Frontal cortex (tissue), 4 donors: ENCODE results near the gene STMP1. TPM values are rescaled to one million over a fixed set of nuclear protein-coding genes. Genes with fewer than 3 reads are reported as not detected.

Experiments used
- DNase-seq, 2 donors: peaks; one replicate each; pipeline ENCODE4 v3.0.0; 2012; ENCODE audit warnings: low spot score in 2 of 2
- FAIRE-seq: peaks from 2 replicates; lab custom pipeline; 2012; peaks lifted over from hg19 to GRCh38; lab: Jason Lieb, UNC
- small RNA-seq: library from RNA; depleted of rRNA; stranded (forward); fragments of <200 nt; gene quantifications from one replicate; pipeline ENCODE3, GENCODE V24; 2014
- total RNA-seq: library from RNA; depleted of rRNA; stranded (reverse); fragments of >200 nt; gene quantifications from one replicate; pipeline ENCODE4 v1.2.3, GENCODE V29; 2014
- donor health status: control.
- donor health status: control.
- donor health status: control.

The STMP1 gene
- total RNA-seq, 1 donor from 2014 or later = 19.2 TPM

DNA sequence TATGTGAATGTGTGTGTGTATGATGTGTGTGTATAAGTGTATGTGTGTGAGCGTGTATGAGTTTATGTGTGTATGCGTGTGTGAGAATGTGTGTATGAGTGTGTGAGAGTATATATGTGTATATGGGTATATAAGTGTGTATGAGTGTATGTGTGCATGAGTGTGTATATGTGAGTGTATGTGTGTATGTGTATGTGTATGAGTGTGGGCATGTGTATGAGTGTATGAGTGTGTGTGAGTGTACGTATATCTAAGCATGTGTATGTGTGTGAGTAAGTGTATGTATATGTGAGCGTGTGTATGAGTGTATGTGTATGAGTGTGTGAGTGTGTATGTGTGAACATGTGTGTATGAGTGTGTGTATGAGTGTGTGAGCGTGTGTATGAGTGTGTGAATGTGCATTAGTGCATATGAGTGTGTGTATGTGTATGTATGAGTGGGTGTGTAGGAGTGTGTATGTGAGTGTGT is 52.8 kb downstream of the STMP1 start:
- no peak for FAIRE-seq
- DNase-seq = no peak

DNA sequence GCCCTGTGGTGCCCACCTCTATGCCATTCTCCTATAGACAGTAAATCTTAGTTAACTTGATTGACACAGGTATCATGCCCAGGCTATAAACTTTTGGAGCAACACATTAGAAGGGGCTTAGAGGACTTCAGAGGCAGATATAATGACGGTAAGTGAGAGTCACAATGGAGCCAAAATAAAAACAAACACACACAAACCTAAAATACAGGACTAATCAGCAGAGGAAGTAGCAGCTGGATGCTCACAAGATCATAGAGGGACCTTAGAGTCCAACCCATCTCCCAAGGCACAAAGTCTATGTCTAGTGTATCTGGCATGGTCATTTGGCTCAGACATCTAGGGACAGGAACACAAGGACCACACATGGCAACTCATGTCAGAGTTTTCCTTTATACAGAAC is 53.4 kb downstream of the STMP1 start:
- no peak for DNase-seq
- no peak for FAIRE-seq

- DNase-seq (no peak), FAIRE-seq (no peak)
Observed at GRCh38 chr7:135716677-135717238, 54.4 kb downstream of the STMP1 start.

GRCh38 chr7:135717693-135718092 is 55.4 kb downstream of the STMP1 start:
- FAIRE-seq (no peak), DNase-seq (no peak)

- FAIRE-seq (no peak), DNase-seq (no peak)
Observed at GRCh38 chr7:135718219-135718618, 55.9 kb downstream of the STMP1 start.

GRCh38 chr7:135718794-135719437 is 56.6 kb downstream of the STMP1 start:
- DNase-seq (no peak), FAIRE-seq (no peak)

DNA sequence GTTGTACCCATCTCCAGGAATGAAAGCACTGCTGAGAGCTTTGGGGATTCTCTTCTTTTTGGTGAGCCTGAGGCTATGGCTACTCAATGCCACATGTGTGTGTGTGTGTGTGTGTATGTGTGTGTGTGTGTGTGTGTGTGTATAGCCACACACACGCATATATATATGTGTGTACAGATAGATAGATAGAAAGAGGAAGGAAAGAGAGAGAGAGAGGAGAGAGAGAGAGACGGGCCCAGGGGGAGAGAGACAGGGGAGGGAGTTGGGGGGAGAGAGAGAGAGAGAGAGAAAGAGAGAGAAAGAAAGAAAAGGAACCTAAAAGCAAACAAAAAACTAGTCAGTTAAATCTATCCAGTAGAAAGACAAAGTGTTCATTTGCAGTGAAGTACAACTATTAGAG is 57.4 kb downstream of the STMP1 start:
- FAIRE-seq (no peak), DNase-seq (no peak)

GRCh38 chr7:135721198-135721820 is 59.0 kb downstream of the STMP1 start:
- no peak for DNase-seq

GRCh38 chr7:135723411-135723810 is 61.1 kb downstream of the STMP1 start:
- no peak for DNase-seq
- FAIRE-seq = no peak

More at GRCh38 chr7:135721198-135721820, 59.0 kb downstream of the STMP1 start:
- FAIRE-seq = no peak

Small RNA genes within 50 kb of the gene (small RNA-seq; reads per million reads assigned to genes)
- not detected for gene RNU6-1154P

Other genes with a start within 250 kb of the STMP1 start
- gene CNOT4, start 152.4 kb upstream of the STMP1 start, total RNA-seq = 21.6 TPM
- gene NUP205, start 104.6 kb upstream of the STMP1 start, total RNA-seq = 62.8 TPM
- gene SLC13A4, start 65.7 kb downstream of the STMP1 start, total RNA-seq = 12.6 TPM
- gene FAM180A, start 86.3 kb downstream of the STMP1 start, total RNA-seq = not detected